CD4-positive, alpha-beta T cell treated with Interferon alpha-2 for 1 hour (primary cell): ENCODE measurements around the gene SFI1.
A peak's percentile ranks its signal among the peaks of the same experiment; 100 is the strongest.

Source experiments
- DNase-seq, 2 donors: peaks; one replicate each; pipeline ENCODE4 v3.0.0-alpha.2; 2020 to 2022

SFI1 gene

DNA sequence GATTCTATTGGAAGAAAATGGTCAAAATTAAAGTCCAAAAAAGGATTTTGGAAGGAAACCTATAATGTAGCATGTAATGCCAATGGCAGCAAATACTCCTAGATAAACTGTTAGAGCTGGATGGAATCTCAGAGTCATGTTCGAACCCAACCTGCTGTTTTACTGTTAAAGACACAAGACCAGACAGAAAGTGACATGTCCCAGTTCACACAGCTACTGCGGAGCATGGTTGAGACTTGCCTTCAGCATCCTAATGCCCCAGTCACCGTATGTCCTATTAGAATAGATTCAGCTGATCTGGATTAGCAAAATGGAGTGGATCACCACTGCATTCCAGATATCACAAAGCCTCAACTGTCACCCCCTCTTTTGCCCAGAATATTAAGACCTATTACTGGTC lies 150.7 kb downstream of the SFI1 start:
- DNase-seq, result no peak

DNA sequence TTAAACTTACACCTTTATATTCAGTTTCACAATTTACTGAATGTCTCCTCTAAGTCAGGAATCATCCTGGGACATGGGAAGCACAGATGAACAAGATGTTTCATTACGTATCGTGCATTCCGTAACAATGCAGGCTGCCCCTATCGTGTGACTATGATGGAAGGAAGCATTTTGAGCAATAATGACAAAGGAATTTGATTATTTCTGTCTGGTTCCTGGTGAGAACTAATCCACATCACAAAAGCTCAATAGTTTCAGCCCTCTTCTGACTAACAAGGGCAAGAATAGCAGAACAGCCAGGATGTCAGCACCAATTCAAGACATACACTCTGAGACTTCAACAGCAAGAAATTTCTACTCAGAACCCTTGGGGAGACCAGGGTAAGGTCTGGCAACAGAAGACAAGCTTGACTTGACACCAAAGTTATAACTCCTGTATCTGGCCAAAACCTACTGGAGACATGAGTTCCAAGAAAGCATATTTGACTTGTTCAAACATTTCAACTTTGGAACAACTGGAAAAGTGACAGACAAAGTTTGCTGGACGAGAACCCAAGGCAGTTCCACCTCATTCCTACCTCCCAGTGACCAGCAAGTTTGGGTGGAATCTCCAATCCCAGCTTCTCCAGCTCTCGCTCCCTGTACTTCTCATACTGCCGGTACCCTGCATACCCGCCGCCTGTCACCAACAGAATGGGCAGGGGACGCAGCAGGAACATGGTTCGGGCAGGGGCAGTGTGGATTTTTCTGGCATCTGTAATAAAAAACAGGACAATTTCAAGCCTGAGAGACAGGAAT lies 151.4 kb downstream of the SFI1 start:
- DNase-seq, result no peak

DNA sequence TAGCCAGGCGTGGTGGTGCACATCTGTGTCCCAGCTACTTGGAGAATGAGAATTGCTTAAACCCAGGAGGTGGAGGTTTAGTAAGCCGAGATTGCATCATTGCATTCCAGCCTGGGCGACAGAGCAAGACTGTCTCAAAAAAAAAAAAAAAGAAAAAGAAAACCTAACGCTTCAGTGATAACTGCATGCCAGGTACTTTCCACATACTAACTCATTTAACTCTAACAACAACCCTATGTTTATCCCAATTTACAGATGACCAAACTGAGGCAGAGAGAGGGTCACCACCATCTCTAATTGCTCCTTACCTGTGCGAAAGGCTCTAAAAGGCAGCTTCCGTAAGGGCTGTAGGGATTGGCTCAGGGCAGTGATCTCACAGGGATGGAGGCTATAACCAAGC lies 154.1 kb downstream of the SFI1 start:
- no peak for DNase-seq

DNA sequence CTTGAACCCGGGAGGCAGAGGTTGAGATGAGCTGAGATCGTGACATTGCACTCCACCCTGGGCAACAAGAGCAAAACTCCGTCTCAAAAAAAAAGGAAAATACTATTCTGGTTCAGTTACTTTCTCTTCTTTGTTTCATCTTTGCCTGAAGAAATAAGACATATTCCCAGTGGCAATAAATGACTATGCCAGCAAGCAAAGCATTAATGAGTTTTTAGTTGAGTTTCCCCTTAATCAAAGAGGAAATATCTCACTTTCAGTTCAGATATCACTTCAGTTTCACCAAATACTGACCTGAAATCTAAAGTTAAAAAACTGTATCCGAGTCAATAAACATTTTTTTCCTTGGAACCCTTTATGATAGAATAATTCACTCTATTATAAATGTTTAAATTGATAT lies 155.3 kb downstream of the SFI1 start:
- no peak for DNase-seq

DNA sequence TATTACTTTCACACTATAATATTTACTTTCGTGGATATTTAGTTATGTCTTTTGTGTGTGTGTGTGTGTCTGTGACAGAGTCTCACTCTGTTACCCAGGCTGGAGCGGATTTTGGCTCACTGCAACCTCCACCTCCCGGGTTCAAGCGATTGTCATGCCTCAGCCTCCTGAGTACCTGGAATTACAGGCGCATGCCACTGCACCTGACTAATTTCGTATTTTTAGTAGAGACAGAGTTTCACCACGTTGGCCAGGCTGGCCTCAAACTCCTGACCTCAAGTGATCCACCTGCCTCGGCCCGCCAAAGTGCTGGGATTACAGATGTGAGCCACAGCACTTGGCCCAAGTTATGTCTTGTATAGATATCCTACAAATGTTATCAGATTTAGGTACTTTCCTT lies 155.8 kb downstream of the SFI1 start:
- no peak for DNase-seq

DNA sequence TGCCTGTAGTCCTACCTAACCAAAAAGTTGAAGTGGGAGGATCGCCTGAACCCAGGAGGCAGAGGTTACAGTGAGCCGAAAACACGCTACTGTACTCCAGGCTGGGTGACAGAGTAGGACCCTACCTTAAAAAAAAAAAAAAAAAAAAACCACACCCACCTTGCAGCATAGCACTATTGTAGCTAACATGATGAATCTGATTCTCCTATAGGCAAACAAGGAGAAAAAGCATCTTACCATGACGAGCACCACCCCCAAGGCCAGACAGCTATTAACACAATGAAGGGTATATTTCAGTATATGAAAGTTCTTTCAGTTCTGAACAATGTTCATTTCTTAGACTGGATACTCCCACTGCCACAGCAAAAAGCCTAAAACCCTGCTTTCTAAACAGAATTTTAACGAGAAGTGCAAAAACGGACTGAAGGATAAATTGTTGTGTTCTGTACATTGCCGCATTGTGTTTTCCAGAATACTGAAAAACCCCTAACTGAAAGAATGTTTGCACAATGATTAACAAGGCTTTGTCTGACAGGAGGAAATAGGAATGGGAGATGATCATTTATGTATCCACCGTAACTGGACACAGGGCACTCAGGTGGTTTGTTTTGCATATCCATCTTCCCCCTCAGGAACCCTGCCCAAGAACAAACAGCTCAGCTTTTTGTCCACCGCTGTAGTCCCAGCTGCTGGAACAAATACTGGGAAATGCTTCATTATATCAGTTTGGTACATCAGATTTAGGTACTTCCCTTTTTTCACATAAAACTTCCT lies 156.8 kb downstream of the SFI1 start:
- no peak for DNase-seq

DNA sequence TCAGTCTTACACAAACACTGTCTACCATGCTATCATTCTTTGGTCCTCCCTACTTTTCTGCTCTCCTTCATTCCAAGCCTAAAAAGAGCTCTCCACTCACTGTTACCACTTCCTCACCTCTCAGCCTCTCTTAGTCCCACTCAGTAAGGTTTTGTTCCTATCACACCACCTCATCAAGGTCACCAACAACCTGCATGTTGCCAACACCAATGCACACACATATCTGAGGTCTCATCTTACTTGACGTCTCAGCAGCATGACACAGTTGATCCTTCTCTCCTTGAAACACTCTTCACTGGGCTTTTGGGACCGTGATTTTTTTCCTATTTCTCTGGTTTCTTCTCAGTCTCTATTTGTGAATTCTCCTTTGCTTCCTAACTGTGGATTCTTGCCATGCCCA lies 157.6 kb downstream of the SFI1 start:
- no peak for DNase-seq

DNA sequence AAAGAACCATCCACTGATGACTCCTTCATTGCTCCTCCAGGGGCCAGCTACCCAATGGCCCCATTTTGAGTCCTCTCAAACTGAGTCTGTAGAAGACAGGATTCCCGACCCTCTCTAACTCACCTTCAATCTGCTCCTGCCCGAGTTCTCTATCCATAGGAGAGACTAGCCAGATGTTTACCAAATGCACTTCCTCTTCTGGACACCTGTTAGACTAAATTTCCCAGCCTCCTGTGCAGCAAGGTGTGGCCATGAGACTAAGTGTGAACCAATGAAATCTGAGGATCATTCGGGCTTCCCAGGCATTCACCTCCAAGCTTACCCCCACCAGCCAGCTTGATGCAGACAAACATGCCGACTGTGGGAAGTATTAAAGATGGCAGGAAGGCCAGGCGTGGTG lies 158.1 kb downstream of the SFI1 start:
- DNase-seq, result no peak

DNA sequence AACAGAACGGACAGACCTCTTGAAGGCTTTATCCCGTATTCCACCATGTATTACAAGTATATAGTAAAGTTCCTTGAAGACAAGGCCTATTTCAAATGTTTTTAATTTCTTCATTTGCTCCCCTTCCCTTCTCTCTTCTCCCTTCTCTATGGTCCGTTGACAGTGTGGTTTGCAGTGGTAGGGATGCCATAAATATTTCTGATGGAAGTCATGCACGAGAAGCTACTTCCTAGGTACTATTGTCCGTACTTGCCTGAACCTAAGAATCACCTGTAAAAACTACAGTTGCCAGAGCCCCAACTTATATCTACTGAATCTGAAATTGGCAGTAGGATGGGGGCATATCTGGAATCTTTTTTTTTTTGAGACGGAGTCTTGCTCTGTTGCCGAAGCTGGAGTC lies 162.9 kb downstream of the SFI1 start:
- no peak for DNase-seq

DNA sequence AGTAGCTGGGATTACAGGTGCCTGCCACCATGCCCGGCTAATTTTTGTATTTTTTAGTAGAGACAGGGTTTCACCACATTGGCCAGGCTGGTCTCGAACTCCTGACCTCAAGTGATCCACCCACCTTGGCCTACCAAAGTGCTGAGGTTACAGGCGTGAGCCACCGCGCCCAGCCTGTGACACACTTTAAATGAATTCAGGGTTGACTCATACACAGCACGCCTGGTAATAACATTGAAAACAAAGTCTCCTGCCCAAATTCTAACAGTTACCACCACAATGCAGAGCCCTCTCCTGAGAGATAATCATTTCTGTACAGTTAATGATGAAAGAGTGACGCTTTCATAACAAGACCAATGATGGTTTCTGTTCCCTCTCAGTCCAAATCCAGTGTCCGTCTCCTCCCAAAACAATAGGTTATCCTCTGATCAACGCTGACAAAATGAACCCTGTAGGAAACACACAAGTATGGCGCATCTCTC lies 164.6 kb downstream of the SFI1 start:
- peak in 1 of 2 donors; percentile 24 for DNase-seq

DNA sequence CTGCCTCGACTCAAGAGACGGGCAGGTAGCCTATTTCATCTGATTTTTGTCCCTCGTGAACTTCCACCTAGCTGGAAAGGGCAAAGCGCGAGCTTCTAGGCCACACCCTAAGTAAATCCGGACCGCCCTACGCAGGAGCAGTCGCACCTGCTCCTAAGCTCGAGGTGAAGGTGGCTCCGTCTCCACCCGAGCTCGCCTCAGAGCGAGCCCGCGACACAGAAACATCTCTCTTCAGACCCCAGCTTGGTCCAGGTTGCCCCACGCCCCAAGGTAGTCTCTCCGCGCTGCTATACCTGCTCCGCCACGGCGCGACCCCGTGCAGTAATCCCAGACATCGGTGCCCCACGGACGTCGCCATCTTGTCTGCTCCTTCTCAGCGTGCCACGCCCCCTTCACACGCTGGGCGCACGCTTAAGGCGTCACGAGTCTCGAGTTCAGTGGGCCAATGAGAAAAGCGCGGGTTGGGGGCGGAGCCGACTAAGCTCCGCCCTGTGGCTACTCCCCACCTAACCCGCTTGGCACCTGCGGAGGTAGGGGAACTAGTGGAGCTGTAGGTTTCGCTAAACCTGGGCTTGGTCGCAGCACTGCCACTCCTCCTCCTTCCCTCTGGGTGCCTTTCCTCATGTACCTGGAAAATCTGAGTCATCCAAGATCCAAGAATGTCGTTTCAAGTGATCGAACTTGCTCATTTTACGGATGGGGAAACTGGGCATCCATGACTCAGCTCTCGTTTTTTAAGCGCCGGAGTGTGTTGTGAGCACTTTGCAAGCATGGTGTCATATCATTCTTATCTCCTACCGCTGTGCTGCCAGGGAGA lies 165.7 kb downstream of the SFI1 start, which contains the start of gene PISD:
Gene PISD (minus strand): TSS at position 365 of the 817 bp plus-strand sequence. CDS start 7 bp downstream, at position 358.
- peak; percentile 95 to 97 for DNase-seq

DNA sequence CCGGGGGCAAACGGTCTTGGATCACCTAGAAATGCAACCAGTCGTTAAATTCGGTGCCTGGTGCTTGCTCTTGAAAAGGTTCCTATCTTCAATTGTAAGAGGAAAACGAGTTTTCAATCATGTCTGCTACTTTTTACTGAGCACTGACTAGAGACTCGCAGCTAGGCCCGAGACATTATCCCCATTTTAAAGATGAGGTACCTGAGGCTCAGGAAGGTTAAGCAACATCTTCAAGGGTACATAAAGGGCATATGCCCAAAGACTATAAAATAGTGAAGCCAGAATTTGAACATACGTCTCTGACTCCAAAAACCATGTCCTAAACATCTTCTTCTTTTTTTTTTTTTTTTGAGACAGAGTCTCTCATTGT lies 166.3 kb downstream of the SFI1 start:
- DNase-seq, result no peak
